Activated B cell treated with CpG ODN at 0.5 μM for 24 hours (primary cell): ENCODE measurements around the gene AARS2. TPM values are rescaled to one million over a fixed set of nuclear protein-coding genes. Genes with fewer than 3 reads are reported as not detected.

ENCODE experiments used
- ATAC-seq: fragments of 200-7000 bp; cut with Tn5 transposase; one replicate; pipeline ENCODE4 v1.10.0; 2021; ENCODE audit warnings: low read depth, mild to moderate bottlenecking, moderate library complexity
- CTCF ChIA-PET: fragments of 350-600 bp; sonication (Branson Sonifier 250); formaldehyde crosslinking; loops from one replicate; lab custom pipeline; 2021; ENCODE audit warnings: antibody characterized with exemption; lab: Charles Lee
- POLR2A ChIA-PET: fragments of 350-600 bp; sonication (Branson Sonifier 250); formaldehyde crosslinking; loops from one replicate; lab custom pipeline; 2021; ENCODE audit warnings: antibody characterized with exemption; lab: Charles Lee
- DNase-seq: peaks from one replicate; pipeline ENCODE4 v3.0.0; 2022
- H3K27ac Mint-ChIP-seq: one replicate; pipeline ENCODE4 v1.8.0; 2020; ENCODE audit warnings: mixed read lengths
- H3K27me3 Mint-ChIP-seq: one replicate; pipeline ENCODE4 v1.8.0; 2021; ENCODE audit warnings: mixed read lengths
- H3K36me3 Mint-ChIP-seq: one replicate; pipeline ENCODE4 v1.8.0; 2021; ENCODE audit warnings: low read depth, mixed read lengths
- H3K4me1 Mint-ChIP-seq: one replicate; pipeline ENCODE4 v1.8.0; 2021; ENCODE audit warnings: mixed read lengths
- H3K4me3 Mint-ChIP-seq: one replicate; pipeline ENCODE4 v1.8.0; 2020; ENCODE audit warnings: mild to moderate bottlenecking, mixed read lengths
- H3K9me3 Mint-ChIP-seq: one replicate; pipeline ENCODE4 v1.8.0; 2020; ENCODE audit warnings: mixed read lengths
- intact Hi-C: fragments of 100-400 bp; cut with micrococcal nuclease; formaldehyde crosslinking; loops from one replicate; pipeline ENCODE4 v1.15.1; 2024
- total RNA-seq: library from RNA; stranded (reverse); gene quantifications from 2 replicates; pipeline ENCODE4 v1.2.3, GENCODE V29; 2022
- TF ChIP-seq, protein P1 (sequence below): fragments of 200-600 bp; IDR thresholded peaks from one replicate; pipeline ENCODE4 v1.8.0; 2022; ENCODE audit warnings: antibody characterized with exemption, mild to moderate bottlenecking

Gene AARS2
- total RNA-seq, 1 donor from 2014 or later = 22.4 TPM

DNA sequence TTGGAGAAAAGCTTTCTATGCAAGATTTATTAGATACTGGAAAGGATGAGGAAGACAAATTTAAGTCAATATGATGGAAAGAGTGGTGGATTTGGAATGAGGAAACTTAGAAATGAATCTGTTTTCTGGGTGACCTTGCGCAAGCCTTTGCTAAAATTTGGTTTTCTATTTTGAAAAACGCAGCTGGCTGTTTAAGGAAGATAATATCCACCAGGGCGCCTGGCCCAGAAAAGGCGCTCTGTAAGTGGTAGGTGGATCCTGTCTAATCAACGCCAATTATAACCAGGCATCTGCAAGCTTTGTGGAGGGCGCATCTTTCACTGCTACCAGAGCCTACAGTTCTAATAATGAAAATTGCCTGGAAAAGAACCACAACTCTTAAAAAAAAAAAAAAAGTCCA, 28.9 kb upstream of the AARS2 start:
- CTCF ChIA-PET = interaction anchor here (1.2 kb wide), 1 partner anchor 191 kb away, joined by 3 read pairs; no protein-coding TSS in a partner anchor
- Mint-ChIP-seq H3K4me1 (no peaks in the 10 kb centered on the region), H3K27ac (no peak overlapping the region), H3K27me3 (peaks cover 44% of the 10 kb centered on the region), H3K9me3 (no peaks in the 10 kb centered on the region), H3K4me3 (no peak overlapping the region), H3K36me3 (no peaks in the 10 kb centered on the region)
- TF ChIP-seq, protein P1, sequence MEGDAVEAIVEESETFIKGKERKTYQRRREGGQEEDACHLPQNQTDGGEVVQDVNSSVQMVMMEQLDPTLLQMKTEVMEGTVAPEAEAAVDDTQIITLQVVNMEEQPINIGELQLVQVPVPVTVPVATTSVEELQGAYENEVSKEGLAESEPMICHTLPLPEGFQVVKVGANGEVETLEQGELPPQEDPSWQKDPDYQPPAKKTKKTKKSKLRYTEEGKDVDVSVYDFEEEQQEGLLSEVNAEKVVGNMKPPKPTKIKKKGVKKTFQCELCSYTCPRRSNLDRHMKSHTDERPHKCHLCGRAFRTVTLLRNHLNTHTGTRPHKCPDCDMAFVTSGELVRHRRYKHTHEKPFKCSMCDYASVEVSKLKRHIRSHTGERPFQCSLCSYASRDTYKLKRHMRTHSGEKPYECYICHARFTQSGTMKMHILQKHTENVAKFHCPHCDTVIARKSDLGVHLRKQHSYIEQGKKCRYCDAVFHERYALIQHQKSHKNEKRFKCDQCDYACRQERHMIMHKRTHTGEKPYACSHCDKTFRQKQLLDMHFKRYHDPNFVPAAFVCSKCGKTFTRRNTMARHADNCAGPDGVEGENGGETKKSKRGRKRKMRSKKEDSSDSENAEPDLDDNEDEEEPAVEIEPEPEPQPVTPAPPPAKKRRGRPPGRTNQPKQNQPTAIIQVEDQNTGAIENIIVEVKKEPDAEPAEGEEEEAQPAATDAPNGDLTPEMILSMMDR = no peak
- POLR2A ChIA-PET = no interaction called here
- ATAC-seq (no peak), DNase-seq (no peak)
- intact Hi-C loops = no loop called here

DNA sequence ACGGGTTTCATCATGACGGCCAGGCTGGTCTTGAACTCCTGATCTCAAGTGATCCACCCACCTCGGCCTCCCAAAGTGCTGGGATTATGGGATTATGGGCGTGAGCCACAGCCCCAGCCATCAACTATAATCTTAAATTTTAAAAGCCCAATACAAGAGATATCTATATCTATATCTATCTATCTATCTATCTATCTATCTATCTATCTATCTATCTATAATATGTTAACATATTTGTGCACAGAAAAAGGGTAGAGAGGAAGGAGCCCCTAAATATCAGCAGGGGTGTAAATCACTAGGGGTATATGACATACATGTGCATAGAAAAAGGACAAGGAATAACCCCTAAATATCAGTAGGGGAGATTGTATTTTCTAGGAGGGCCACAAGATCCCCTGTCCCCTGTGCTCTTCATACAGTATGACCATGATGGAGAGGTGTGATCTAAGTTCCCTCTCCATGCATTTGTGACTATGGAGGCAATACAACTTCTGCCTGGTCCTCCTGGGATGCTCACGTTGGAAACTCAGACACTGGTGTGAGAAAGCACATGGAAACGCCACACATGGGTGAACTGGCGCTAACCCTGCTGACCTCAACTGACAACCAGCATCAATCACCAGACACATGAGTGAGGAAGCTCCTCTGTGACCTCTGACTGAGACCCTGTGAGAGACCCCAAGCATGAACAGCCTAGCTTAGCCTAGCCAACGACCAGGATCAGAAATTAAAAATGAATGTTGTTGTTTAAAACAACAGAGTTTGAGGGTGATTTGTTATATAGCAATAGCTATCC, 28.1 kb upstream of the AARS2 start:
- TF ChIP-seq, protein P1 = no peak
- ATAC-seq (no peak), DNase-seq (no peak)
- Mint-ChIP-seq H3K4me1 (no peaks in the 10 kb centered on the region), H3K9me3 (no peaks in the 10 kb centered on the region), H3K27me3 (peaks cover 42% of the 10 kb centered on the region), H3K27ac (no peak overlapping the region), H3K4me3 (no peak overlapping the region), H3K36me3 (no peaks in the 10 kb centered on the region)
- intact Hi-C loops = no loop called here
- POLR2A ChIA-PET = no interaction called here
- CTCF ChIA-PET = interaction anchor here (1.2 kb wide), 1 partner anchor 190 kb away, joined by 3 read pairs; no protein-coding TSS in a partner anchor

DNA sequence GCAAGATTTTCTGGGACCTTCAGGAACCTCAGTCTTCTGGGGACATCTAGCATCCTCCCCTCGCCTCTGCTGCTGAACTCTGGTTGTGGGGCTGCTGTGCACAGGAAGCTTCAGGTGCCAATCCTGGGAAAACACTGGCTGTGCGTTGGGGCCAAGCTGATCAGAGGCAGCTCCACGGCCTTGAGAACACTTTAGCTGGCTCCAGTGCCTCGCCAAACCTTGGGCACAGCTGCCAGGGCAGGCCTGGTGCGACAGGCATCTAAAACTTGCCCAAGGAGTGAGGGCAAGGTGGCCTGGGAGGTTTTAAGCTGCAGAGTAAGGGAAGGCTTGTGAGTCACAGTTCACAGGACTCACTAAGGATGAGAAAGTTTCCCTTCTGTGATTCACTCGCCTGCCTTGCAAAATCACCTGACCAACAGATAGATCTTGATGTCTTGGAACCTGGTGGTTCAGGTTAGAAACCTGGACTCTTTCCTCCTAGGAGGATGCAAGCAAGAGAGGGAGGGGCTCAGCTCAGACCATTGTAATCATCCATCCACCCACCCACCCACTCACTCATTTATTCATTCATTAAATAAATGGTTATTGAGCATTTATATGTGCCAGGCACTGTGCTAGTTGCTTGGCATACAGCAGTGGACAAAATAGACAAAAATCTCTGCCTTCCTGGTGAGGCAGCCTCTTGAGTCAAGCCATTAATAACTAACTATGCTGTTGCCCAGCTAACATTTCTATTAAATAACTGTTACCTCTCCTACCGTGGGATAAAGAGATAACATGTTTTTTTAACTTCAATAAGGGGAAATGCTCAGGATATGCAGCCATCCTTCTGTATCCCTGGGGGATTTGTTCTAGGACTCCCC, 26.8 kb upstream of the AARS2 start:
- TF ChIP-seq, protein P1 = no peak
- POLR2A ChIA-PET = no interaction called here
- peaks cover 37% of the 10 kb centered on the region for H3K27me3 Mint-ChIP-seq
- no peak overlapping the region for H3K4me3 Mint-ChIP-seq
- H3K27ac Mint-ChIP-seq = no peak overlapping the region
- H3K36me3 Mint-ChIP-seq = no peaks in the 10 kb centered on the region
- ATAC-seq (no peak), DNase-seq (no peak)
- CTCF ChIA-PET = interaction anchor here (1.1 to 5.2 kb wide), 6 partner anchors 47 to 243 kb away, joined by 3 to 39 read pairs (median 12); partner anchors contain the start of gene CDC5L
- H3K9me3 Mint-ChIP-seq = no peaks in the 10 kb centered on the region
- H3K4me1 Mint-ChIP-seq = no peaks in the 10 kb centered on the region
- intact Hi-C loops = loop anchor here (5.0 kb wide), 2 partner anchors 118 to 568 kb away; partner anchors contain the start of genes SLC29A1 and VEGFA

DNA sequence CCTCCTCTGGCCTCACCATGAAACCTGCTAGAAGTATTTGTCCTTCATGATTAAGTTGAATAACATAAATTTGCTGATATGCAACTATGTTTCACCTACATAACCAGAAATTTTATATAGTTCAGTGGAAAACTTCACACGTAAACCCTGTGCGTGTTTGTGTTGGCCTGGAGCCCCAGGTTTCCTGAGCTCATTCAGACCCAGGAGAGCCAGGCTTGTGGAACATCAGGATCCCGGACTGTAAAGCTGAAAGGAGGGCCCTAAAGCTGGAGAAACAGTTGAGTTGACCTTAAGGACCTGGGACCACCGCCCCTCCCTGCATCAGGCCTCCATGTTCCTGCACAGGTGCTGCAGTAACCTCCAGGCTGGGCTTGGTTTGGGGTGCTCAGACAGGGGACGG, 26.2 kb upstream of the AARS2 start:
- ChIA-PET CTCF (interaction anchor here (1.1 to 5.2 kb wide), 6 partner anchors 48 to 243 kb away, joined by 3 to 39 read pairs (median 12); partner anchors contain the start of gene CDC5L), POLR2A (interaction anchor here (1.0 kb wide), 1 partner anchor 48 kb away, joined by 3 read pairs; the partner anchor contains the start of gene CDC5L)
- no peak for ATAC-seq
- no peak overlapping the region for H3K4me3 Mint-ChIP-seq
- TF ChIP-seq, protein P1 = no peak
- intact Hi-C loops = loop anchor here (5.0 kb wide), 2 partner anchors 117 to 567 kb away; partner anchors contain the start of genes SLC29A1 and VEGFA
- H3K4me1 Mint-ChIP-seq = no peaks in the 10 kb centered on the region
- DNase-seq = no peak
- no peaks in the 10 kb centered on the region for H3K9me3 Mint-ChIP-seq
- H3K27me3 Mint-ChIP-seq = peaks cover 30% of the 10 kb centered on the region
- no peaks in the 10 kb centered on the region for H3K36me3 Mint-ChIP-seq
- no peak overlapping the region for H3K27ac Mint-ChIP-seq
